Vagina (tissue), 2 donors: ENCODE data around the gene RGS14. TPM values are rescaled to one million over a fixed set of nuclear protein-coding genes. Genes with fewer than 3 reads are reported as not detected.
A peak's percentile ranks its signal among the peaks of the same experiment; 100 is the strongest.
"Not testable (repeated sequence)": the region's sequence is repeated elsewhere in the genome, so short reads cannot be mapped to it uniquely, and the experiment has no call there.

ENCODE experiments used
- DNase-seq, 2 donors: peaks; one replicate each; pipeline ENCODE4 v3.0.0-alpha.2; 2017; ENCODE audit errors: extremely low spot score in 2 of 2
- H3K27ac ChIP-seq: fragments of 200-600 bp; sonication (generic); one replicate; pipeline ENCODE4 v1.5.1; 2019
- H3K27me3 ChIP-seq: fragments of 200-600 bp; sonication (generic); one replicate; pipeline ENCODE4 v1.5.1; 2019
- H3K36me3 ChIP-seq, 2 donors: fragments of 200-600 bp; sonication (generic); one replicate each; pipeline ENCODE4 v1.5.1; 2017 to 2019
- H3K4me1 ChIP-seq: fragments of 200-600 bp; sonication (generic); one replicate; pipeline ENCODE4 v1.5.1; 2019
- H3K4me3 ChIP-seq, 2 donors: fragments of 200-600 bp; sonication (generic); 1 replicate in 1 of 2; 2 replicates in 1 of 2; pipeline ENCODE4 v1.5.1; 2016 to 2019
- H3K9me3 ChIP-seq: fragments of 200-600 bp; sonication (generic); one replicate; pipeline ENCODE4 v1.5.1; 2019
- POLR2A ChIP-seq, 2 donors: fragments of 450-650 bp; IDR thresholded peaks; one replicate each; pipeline ENCODE4 v1.6.1; 2017; ENCODE audit warnings: antibody characterized with exemption in 2 of 2, mild to moderate bottlenecking in 2 of 2, moderate library complexity in 2 of 2
- POLR2AphosphoS5 ChIP-seq, 2 donors: sonication (generic); formaldehyde crosslinking; IDR thresholded peaks; one replicate each; pipeline ENCODE4 v1.9.0; 2017; ENCODE audit warnings: antibody characterized with exemption in 2 of 2, mild to moderate bottlenecking in 2 of 2, low read depth in 1 of 2; ENCODE audit not compliant: insufficient read depth in 1 of 2
- intact Hi-C: fragments of 100-400 bp; cut with DNase I; formaldehyde crosslinking; loops from one replicate; pipeline ENCODE4 v1.15.1; 2023
- total RNA-seq: library from RNA; depleted of rRNA; stranded (reverse); fragments of >200 nt; gene quantifications from one replicate; pipeline ENCODE4 v1.2.3, GENCODE V29; 2016
- TF ChIP-seq, protein P1 (sequence below), 3 experiments: fragments of 450-650 bp in 2 of 3; fragments of 200-600 bp in 1 of 3; sonication (generic) in 1 of 3; IDR thresholded peaks; one replicate each; pipeline ENCODE4 v1.5.1; 2017 to 2019; ENCODE audit warnings: antibody characterized with exemption in 3 of 3, mild to moderate bottlenecking in 2 of 3, moderate library complexity in 2 of 3

RGS14 gene
- total RNA-seq, 1 donor from 2014 or later: 49.1 TPM

GRCh38 chr5:177371120-177372033 is 13.7 kb downstream of the RGS14 start:
- no peaks in the 10 kb centered on the region for H3K9me3 ChIP-seq
- peak overlapping the region; percentile 72 for H3K27ac ChIP-seq
- H3K27me3 ChIP-seq: no peaks in the 10 kb centered on the region
- intact Hi-C loops: no loop called here
- peak overlapping the region; percentile 39 to 43 for H3K4me3 ChIP-seq
- no peaks in the 10 kb centered on the region for H3K36me3 ChIP-seq
- DNase-seq: no peak
- TF ChIP-seq POLR2A (IDR thresholded peaks at IDR 0.05): no peak
- no peak for TF ChIP-seq POLR2AphosphoS5 (IDR thresholded peaks at IDR 0.05; ENCODE audit: insufficient read depth in 1 of 2, low read depth in 1 of 2)
- TF ChIP-seq, protein P1, sequence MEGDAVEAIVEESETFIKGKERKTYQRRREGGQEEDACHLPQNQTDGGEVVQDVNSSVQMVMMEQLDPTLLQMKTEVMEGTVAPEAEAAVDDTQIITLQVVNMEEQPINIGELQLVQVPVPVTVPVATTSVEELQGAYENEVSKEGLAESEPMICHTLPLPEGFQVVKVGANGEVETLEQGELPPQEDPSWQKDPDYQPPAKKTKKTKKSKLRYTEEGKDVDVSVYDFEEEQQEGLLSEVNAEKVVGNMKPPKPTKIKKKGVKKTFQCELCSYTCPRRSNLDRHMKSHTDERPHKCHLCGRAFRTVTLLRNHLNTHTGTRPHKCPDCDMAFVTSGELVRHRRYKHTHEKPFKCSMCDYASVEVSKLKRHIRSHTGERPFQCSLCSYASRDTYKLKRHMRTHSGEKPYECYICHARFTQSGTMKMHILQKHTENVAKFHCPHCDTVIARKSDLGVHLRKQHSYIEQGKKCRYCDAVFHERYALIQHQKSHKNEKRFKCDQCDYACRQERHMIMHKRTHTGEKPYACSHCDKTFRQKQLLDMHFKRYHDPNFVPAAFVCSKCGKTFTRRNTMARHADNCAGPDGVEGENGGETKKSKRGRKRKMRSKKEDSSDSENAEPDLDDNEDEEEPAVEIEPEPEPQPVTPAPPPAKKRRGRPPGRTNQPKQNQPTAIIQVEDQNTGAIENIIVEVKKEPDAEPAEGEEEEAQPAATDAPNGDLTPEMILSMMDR (IDR thresholded peaks at IDR 0.05): no peak
- H3K4me1 ChIP-seq: peaks cover 57% of the 10 kb centered on the region

GRCh38 chr5:177372034-177372896 is 14.5 kb downstream of the RGS14 start:
- Histone ChIP-seq H3K9me3 (no peaks in the 10 kb centered on the region), H3K36me3 (no peaks in the 10 kb centered on the region), H3K27me3 (no peaks in the 10 kb centered on the region), H3K4me3 (no peak overlapping the region), H3K4me1 (peaks cover 52% of the 10 kb centered on the region), H3K27ac (peak overlapping the region; percentile 72)
- TF ChIP-seq, protein P1 (IDR thresholded peaks at IDR 0.05): no peak
- TF ChIP-seq POLR2AphosphoS5 (IDR thresholded peaks at IDR 0.05; ENCODE audit: insufficient read depth in 1 of 2, low read depth in 1 of 2): peak in 1 of 2 donors; percentile 12
- TF ChIP-seq POLR2A (IDR thresholded peaks at IDR 0.05): no peak
- DNase-seq: no peak
- intact Hi-C loops: no loop called here

GRCh38 chr5:177372910-177373309 is 15.2 kb downstream of the RGS14 start:
- Histone ChIP-seq H3K36me3 (no peaks in the 10 kb centered on the region), H3K27ac (peak overlapping the region; percentile 62), H3K4me1 (peaks cover 45% of the 10 kb centered on the region), H3K9me3 (no peaks in the 10 kb centered on the region), H3K27me3 (no peaks in the 10 kb centered on the region), H3K4me3 (no peak overlapping the region)
- intact Hi-C loops: no loop called here
- no peak for DNase-seq
- TF ChIP-seq POLR2AphosphoS5 (IDR thresholded peaks at IDR 0.05; ENCODE audit: insufficient read depth in 1 of 2, low read depth in 1 of 2): no peak
- no peak for TF ChIP-seq POLR2A (IDR thresholded peaks at IDR 0.05)

DNA sequence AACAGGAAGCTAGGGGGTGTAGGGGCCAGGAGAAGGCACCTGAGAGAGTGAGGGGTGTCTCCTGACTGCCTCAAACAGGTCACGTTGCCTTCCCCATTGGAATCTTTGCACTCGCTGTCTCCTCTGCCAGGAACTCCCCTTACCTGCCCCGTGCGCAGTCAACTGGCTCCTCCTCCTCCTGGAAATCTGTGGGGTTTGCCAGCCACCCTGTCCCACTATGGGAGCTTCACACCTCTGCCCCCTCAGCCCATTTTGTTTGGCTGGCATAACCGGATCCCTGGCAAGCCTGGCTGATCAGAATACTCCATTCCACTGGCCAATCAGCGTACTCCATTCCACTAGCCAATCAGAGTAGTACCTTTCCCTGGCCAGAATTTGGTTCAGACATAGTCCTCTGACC is 16.1 kb downstream of the RGS14 start:
- Histone ChIP-seq H3K27me3 (no peaks in the 10 kb centered on the region), H3K27ac (peak overlapping the region; percentile 62), H3K4me3 (no peak overlapping the region), H3K9me3 (no peaks in the 10 kb centered on the region), H3K36me3 (no peaks in the 10 kb centered on the region), H3K4me1 (peaks cover 44% of the 10 kb centered on the region)
- DNase-seq: no peak
- TF ChIP-seq, protein P1 (IDR thresholded peaks at IDR 0.05): no peak
- TF ChIP-seq POLR2AphosphoS5 (IDR thresholded peaks at IDR 0.05; ENCODE audit: insufficient read depth in 1 of 2, low read depth in 1 of 2) (no peak), POLR2A (IDR thresholded peaks at IDR 0.05) (no peak)
- intact Hi-C loops: no loop called here

DNA sequence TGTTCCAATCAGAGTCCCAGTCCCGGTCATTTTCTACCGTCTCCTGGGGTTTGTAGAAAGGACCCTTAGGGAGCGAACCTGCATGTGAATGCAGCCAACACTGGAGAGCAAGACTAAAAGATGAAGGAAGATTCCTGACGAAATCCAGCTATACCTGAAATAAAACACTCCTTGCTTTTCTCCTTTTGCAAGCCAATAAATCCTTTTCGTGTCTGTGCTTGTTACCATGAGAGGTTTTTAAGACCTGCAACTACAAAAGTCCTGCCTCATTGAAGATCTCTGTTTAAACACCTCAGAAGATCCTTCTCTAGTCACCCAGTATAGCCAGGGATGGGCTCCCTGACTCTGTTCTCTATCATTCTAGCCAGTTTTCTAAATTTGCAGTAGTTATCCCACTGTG is 16.5 kb downstream of the RGS14 start:
- TF ChIP-seq, protein P1 (IDR thresholded peaks at IDR 0.05): no peak
- TF ChIP-seq POLR2A (IDR thresholded peaks at IDR 0.05) (no peak), POLR2AphosphoS5 (IDR thresholded peaks at IDR 0.05; ENCODE audit: insufficient read depth in 1 of 2, low read depth in 1 of 2) (no peak)
- H3K4me3 ChIP-seq: no peak overlapping the region
- H3K4me1 ChIP-seq: peaks cover 44% of the 10 kb centered on the region
- H3K36me3 ChIP-seq: no peaks in the 10 kb centered on the region
- H3K27ac ChIP-seq: peak overlapping the region; percentile 62
- H3K27me3 ChIP-seq: no peaks in the 10 kb centered on the region
- H3K9me3 ChIP-seq: no peaks in the 10 kb centered on the region
- no peak for DNase-seq
- intact Hi-C loops: no loop called here

DNA sequence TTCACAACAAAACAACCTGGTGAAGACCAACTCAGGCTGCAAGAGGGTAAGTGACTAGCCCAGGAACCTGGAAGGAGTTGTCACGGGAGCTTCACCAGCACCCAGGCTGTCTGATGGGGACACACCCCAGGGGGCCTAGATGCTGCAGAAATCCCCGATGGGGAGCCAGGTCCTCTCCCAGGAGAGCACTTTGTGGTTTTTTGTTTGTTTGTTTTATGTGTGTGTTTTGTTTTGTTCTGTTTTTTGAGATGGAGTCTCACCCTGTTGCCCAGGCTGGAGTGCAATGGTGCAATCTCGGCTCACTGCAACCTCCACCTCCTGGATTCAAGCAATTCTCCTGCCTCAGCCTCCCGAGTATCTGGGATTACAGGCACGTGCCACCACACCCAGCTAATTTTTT is 17.8 kb downstream of the RGS14 start:
- H3K4me1 ChIP-seq: peaks cover 38% of the 10 kb centered on the region
- H3K4me3 ChIP-seq, H3K27me3 ChIP-seq, intact Hi-C loops, DNase-seq, H3K9me3 ChIP-seq, H3K36me3 ChIP-seq: not testable (repeated sequence)
- peak overlapping the region; percentile 62 for H3K27ac ChIP-seq
